IMR-90 (cell line): ENCODE data around the gene LDB2. TPM values are rescaled to one million over a fixed set of nuclear protein-coding genes. Genes with fewer than 3 reads are reported as not detected.

Experiments used
- ATAC-seq: fragments of 200-7000 bp; cut with Tn5 transposase; 2 replicates; pipeline ENCODE4 v1.9.1; 2020; ENCODE audit warnings: low read depth, mild to moderate bottlenecking, moderate library complexity
- BruUV-seq: library from RNA; stranded (reverse); fragments of 400-500 nt; replicated peaks from 2 replicates; lab custom pipeline; 2021; lab: Mats Ljungman, UMichigan
- CTCF ChIA-PET: fragments of 300-600 bp; formaldehyde crosslinking; extraction: SDS; loops from one replicate; lab custom pipeline; 2021; ENCODE audit warnings: antibody characterized with exemption; lab: Yijun Ruan, JAX
- POLR2A ChIA-PET: fragments of 300-600 bp; sonication (Branson Sonifier 250); formaldehyde crosslinking; loops from one replicate; lab custom pipeline; 2022; ENCODE audit warnings: antibody characterized with exemption; ENCODE audit not compliant: unreplicated experiment; lab: Charles Lee
- DNase-seq: peaks from one replicate; pipeline ENCODE4 v3.0.0; 2013
- H2AFZ ChIP-seq: replicated peaks from 2 replicates; pipeline ENCODE3; 2013; ENCODE audit warnings: low read length, mild to moderate bottlenecking; ENCODE audit not compliant: poor library complexity
- H2AK5ac ChIP-seq: 2 replicates; pipeline ENCODE4 v1.6.1; 2013; ENCODE audit warnings: low read depth, low read length, inconsistent platforms
- H2AK9ac ChIP-seq: replicated peaks from 2 replicates; pipeline ENCODE3; 2013; ENCODE audit warnings: mild to moderate bottlenecking, low read depth, low read length, moderate library complexity; ENCODE audit not compliant: poor library complexity
- H2BK120ac ChIP-seq: 2 replicates; pipeline ENCODE4 v1.6.1; 2013; ENCODE audit warnings: low read depth, low read length, inconsistent platforms
- H2BK15ac ChIP-seq: 3 replicates; pipeline ENCODE4 v1.6.1; 2013; ENCODE audit warnings: low read depth, low read length, inconsistent platforms
- H2BK20ac ChIP-seq: 2 replicates; pipeline ENCODE4 v1.6.1; 2013; ENCODE audit warnings: low read depth, mild to moderate bottlenecking, inconsistent platforms, low read length, moderate library complexity
- H2BK5ac ChIP-seq: 2 replicates; pipeline ENCODE4 v1.6.1; 2013; ENCODE audit warnings: mild to moderate bottlenecking, low read depth, low read length, inconsistent platforms; ENCODE audit not compliant: poor library complexity, severe bottlenecking
- H3K14ac ChIP-seq: replicated peaks from 2 replicates; pipeline ENCODE4 v1.6.1; 2013; ENCODE audit warnings: low read depth, low read length, inconsistent platforms
- H3K18ac ChIP-seq: 2 replicates; pipeline ENCODE4 v1.6.1; 2013; ENCODE audit warnings: low read depth, low read length, control low read depth
- H3K23ac ChIP-seq: 2 replicates; pipeline ENCODE4 v1.6.1; 2013; ENCODE audit warnings: low read depth, low read length, inconsistent platforms
- H3K27ac ChIP-seq: 2 replicates; pipeline ENCODE4 v1.5.1; 2013; ENCODE audit warnings: mild to moderate bottlenecking, control low read depth, low read length; ENCODE audit not compliant: insufficient read depth
- H3K27me3 ChIP-seq: 2 replicates; pipeline ENCODE4 v1.6.1; 2013; ENCODE audit warnings: low read length; ENCODE audit not compliant: control insufficient read depth, insufficient read depth
- H3K36me3 ChIP-seq: 2 replicates; pipeline ENCODE4 v1.6.1; 2013; ENCODE audit warnings: low read length, mixed read lengths; ENCODE audit not compliant: control insufficient read depth, insufficient read depth
- H3K4ac ChIP-seq: 2 replicates; pipeline ENCODE4 v1.6.1; 2013; ENCODE audit warnings: low read depth, low read length, inconsistent platforms
- H3K4me1 ChIP-seq: 2 replicates; pipeline ENCODE4 v1.6.1; 2013; ENCODE audit warnings: low read length, mixed read lengths; ENCODE audit not compliant: control insufficient read depth, insufficient read depth
- H3K4me2 ChIP-seq: 2 replicates; pipeline ENCODE4 v1.6.1; 2013; ENCODE audit warnings: low read depth, mild to moderate bottlenecking, control low read depth, low read length, moderate library complexity
- H3K4me3 ChIP-seq: 2 replicates; pipeline ENCODE4 v1.5.1; 2013; ENCODE audit warnings: low read depth, mild to moderate bottlenecking, control low read depth, low read length, moderate library complexity; ENCODE audit not compliant: insufficient read depth
- H3K56ac ChIP-seq: 2 replicates; pipeline ENCODE4 v1.6.1; 2013; ENCODE audit warnings: low read length, inconsistent platforms; ENCODE audit not compliant: insufficient read depth; ENCODE audit errors: extremely low read depth
- H3K79me1 ChIP-seq, 2 experiments: 2 replicates each; pipeline ENCODE4 v1.6.1; 2013; ENCODE audit warnings: low read length in 2 of 2, inconsistent platforms in 1 of 2, low read depth in 1 of 2
- H3K9ac ChIP-seq: 2 replicates; pipeline ENCODE4 v1.6.1; 2013; ENCODE audit warnings: low read depth, low read length, control low read depth
- H3K9me1 ChIP-seq: 2 replicates; pipeline ENCODE4 v1.6.1; 2013; ENCODE audit warnings: low read length, inconsistent platforms; ENCODE audit not compliant: insufficient read depth
- H3K9me3 ChIP-seq: 2 replicates; pipeline ENCODE4 v1.6.1; 2013; ENCODE audit warnings: low read length; ENCODE audit not compliant: control insufficient read depth, insufficient read depth
- H4K20me1 ChIP-seq: 2 replicates; pipeline ENCODE4 v1.6.1; 2013; ENCODE audit warnings: low read length, inconsistent platforms; ENCODE audit not compliant: insufficient read depth
- H4K5ac ChIP-seq: 2 replicates; pipeline ENCODE4 v1.6.1; 2013; ENCODE audit warnings: mild to moderate bottlenecking, low read depth, low read length, control low read depth
- H4K8ac ChIP-seq, 2 experiments: 2 replicates each; pipeline ENCODE4 v1.6.1; 2013; ENCODE audit warnings: low read depth in 2 of 2, low read length in 2 of 2, control low read depth in 1 of 2, inconsistent platforms in 1 of 2
- H4K91ac ChIP-seq: 2 replicates; pipeline ENCODE4 v1.6.1; 2013; ENCODE audit warnings: low read depth, low read length, inconsistent platforms; ENCODE audit not compliant: insufficient read depth
- BHLHE40 ChIP-seq: fragments of 150-350 bp; IDR thresholded peaks from 2 replicates; pipeline ENCODE4 v1.6.1; 2016; ENCODE audit warnings: mild to moderate bottlenecking, low read depth, low read length
- CEBPB ChIP-seq: IDR thresholded peaks from 2 replicates; pipeline ENCODE4 v1.6.1; 2012; ENCODE audit warnings: low read depth, low read length, improper control_type of control experiment
- CHD1 ChIP-seq: IDR thresholded peaks from 2 replicates; pipeline ENCODE4 v1.6.1; 2012; ENCODE audit warnings: low read depth, low read length, improper control_type of control experiment
- CTCF ChIP-seq: conservative IDR thresholded peaks from 2 replicates; pipeline ENCODE4 v1.5.1; 2012; ENCODE audit warnings: mild to moderate bottlenecking, low read depth, low read length, improper control_type of control experiment
- ELK1 ChIP-seq: fragments of 150-350 bp; IDR thresholded peaks from 2 replicates; pipeline ENCODE4 v1.6.1; 2016; ENCODE audit warnings: low read depth, mild to moderate bottlenecking, low read length, moderate library complexity, borderline replicate concordance
- FOS ChIP-seq: fragments of 150-350 bp; IDR thresholded peaks from 2 replicates; pipeline ENCODE4 v1.6.1; 2016; ENCODE audit warnings: low read depth, low read length
- MAFK ChIP-seq: IDR thresholded peaks from 2 replicates; pipeline ENCODE4 v1.6.1; 2012; ENCODE audit warnings: low read depth, low read length, improper control_type of control experiment
- MAZ ChIP-seq: IDR thresholded peaks from 2 replicates; pipeline ENCODE4 v1.6.1; 2012; ENCODE audit warnings: low read depth, mild to moderate bottlenecking, low read length, improper control_type of control experiment, moderate library complexity, borderline replicate concordance
- MXI1 ChIP-seq: IDR thresholded peaks from 2 replicates; pipeline ENCODE4 v1.6.1; 2012; ENCODE audit warnings: low read depth, mild to moderate bottlenecking, low read length, moderate library complexity, borderline replicate concordance
- NFE2L2 ChIP-seq: fragments of 150-350 bp; IDR thresholded peaks from 2 replicates; pipeline ENCODE4 v1.6.1; 2016; ENCODE audit warnings: low read depth, mild to moderate bottlenecking, low read length
- POLR2A ChIP-seq: IDR thresholded peaks from 2 replicates; pipeline ENCODE4 v1.6.1; 2012; ENCODE audit warnings: mild to moderate bottlenecking, low read depth, low read length
- RAD21 ChIP-seq: IDR thresholded peaks from 2 replicates; pipeline ENCODE4 v1.6.1; 2012; ENCODE audit warnings: low read length, improper control_type of control experiment
- RCOR1 ChIP-seq: IDR thresholded peaks from 2 replicates; pipeline ENCODE4 v1.6.1; 2012; ENCODE audit warnings: mild to moderate bottlenecking, low read length, improper control_type of control experiment; ENCODE audit not compliant: insufficient replicate concordance
- RFX5 ChIP-seq: IDR thresholded peaks from 2 replicates; pipeline ENCODE4 v1.8.0; 2012; ENCODE audit warnings: low read depth, mild to moderate bottlenecking, low read length, moderate library complexity
- SMC3 ChIP-seq: fragments of 150-350 bp; IDR thresholded peaks from 2 replicates; pipeline ENCODE4 v1.6.1; 2016; ENCODE audit warnings: low read depth, mild to moderate bottlenecking, antibody characterized with exemption, low read length, moderate library complexity
- USF2 ChIP-seq: fragments of 150-350 bp; IDR thresholded peaks from 2 replicates; pipeline ENCODE4 v1.6.1; 2017; ENCODE audit warnings: mild to moderate bottlenecking, antibody characterized with exemption, low read length, low read depth
- WGBS, 2 experiments: methylation state at CpG; one replicate each; pipeline versions ENCODE4 v1.1.5 to v1.1.7; 2013; ENCODE audit warnings: missing lambda C conversion rate in 2 of 2; ENCODE audit not compliant: insufficient read length in 1 of 2; ENCODE audit errors: extremely low coverage in 2 of 2; 5-methylcytosine and 5-hydroxymethylcytosine counted together
- dilution Hi-C: fragments of 300-500 bp; cut with HindIII; formaldehyde crosslinking; loops from one replicate; pipeline ENCODE4 v1.14.3; 2018; ENCODE audit warnings: low sequenced_read_pairs; ENCODE audit not compliant: unreplicated experiment
- in situ Hi-C: fragments of 300-500 bp; cut with MboI; formaldehyde crosslinking; loops from 3 replicates; pipeline ENCODE4 v1.14.3; 2019; ENCODE audit warnings: low sequenced_read_pairs, inconsistent platforms, mixed read lengths
- intact Hi-C: fragments of 100-400 bp; cut with micrococcal nuclease; formaldehyde crosslinking; loops from 2 replicates; pipeline ENCODE4 v1.10.0; 2022
- polyA plus RNA-seq, 3 experiments: library from polyadenylated mRNA; depleted of rRNA; stranded (reverse); fragments of >200 nt; gene quantifications; 2 replicates each; pipeline ENCODE4 v1.2.3, GENCODE V29; 2012; ENCODE audit warnings: low replicate concordance in 1 of 3
- total RNA-seq: library from RNA; depleted of rRNA; stranded (reverse); fragments of >200 nt; gene quantifications from 2 replicates; pipeline ENCODE4 v1.2.3, GENCODE V29; 2012

LDB2 gene
- total and polyA plus RNA-seq, 2 of the 4 experiments (the other 2 are of a cell fraction): 67.9 to 116 TPM

- Histone ChIP-seq H3K9me3 (no peaks in the 10 kb centered on the region), H2AFZ (no peak overlapping the region), H4K8ac (no peak overlapping the region), H3K56ac (no peak overlapping the region), H3K27ac (no peak overlapping the region), H3K36me3 (peaks cover 4% of the 10 kb centered on the region; the same call in 1 of the 2 replicates), H4K5ac (no peak overlapping the region), H3K4me3 (no peak overlapping the region), H4K91ac (no peak overlapping the region), H2BK5ac (no peak overlapping the region), H3K9ac (no peak overlapping the region), H4K20me1 (no peaks in the 10 kb centered on the region), H2BK120ac (no peak overlapping the region), H2BK20ac (no peak overlapping the region), H3K79me1 (peaks cover 12 to 24% of the 10 kb centered on the region in 2 experiments; a peak in 3 of 4 replicates), H2AK5ac (no peak overlapping the region), H3K27me3 (no peaks in the 10 kb centered on the region), H3K14ac (no peak overlapping the region), H3K4me1 (peaks cover 1% of the 10 kb centered on the region; the same call in 1 of the 2 replicates), H3K4me2 (no peak overlapping the region), H3K9me1 (no peaks in the 10 kb centered on the region), H3K18ac (no peak overlapping the region), H3K23ac (no peak overlapping the region), H3K4ac (no peak overlapping the region), H2BK15ac (no peak overlapping the region), H2AK9ac (no peak overlapping the region)
- ChIA-PET CTCF (interaction anchor here (0.5 kb wide), 1 partner anchor 229 kb away, joined by 3 read pairs; no protein-coding TSS in a partner anchor), POLR2A (no interaction called here)
- ATAC-seq: no peak
- dilution Hi-C loops: no loop called here
- DNase-seq: no peak
- WGBS, 2 experiments: 93% methylated on average over 2 of the region's 3 CpGs; no CpG with 5 or more reads in 1 of the 2 experiments
- intact Hi-C loops: loop anchor here (10.0 kb wide), 3 partner anchors 265 to 595 kb away; no protein-coding TSS in a partner anchor
- no TSS peak for BruUV-seq
- in situ Hi-C loops: no loop called here
- TF ChIP-seq CHD1: no peak
- TF ChIP-seq RAD21: no peak
- no peak for TF ChIP-seq CEBPB
- no peak for TF ChIP-seq MAFK
- TF ChIP-seq RFX5: no peak
- no peak for TF ChIP-seq FOS
- no peak for TF ChIP-seq SMC3
- TF ChIP-seq ELK1: no peak
- no peak for TF ChIP-seq BHLHE40
- no peak for TF ChIP-seq NFE2L2
- no peak for TF ChIP-seq MAZ
- no peak for TF ChIP-seq MXI1
- no peak for TF ChIP-seq RCOR1
- TF ChIP-seq USF2: no peak
- no peak for TF ChIP-seq POLR2A
- TF ChIP-seq CTCF: no peak
Measured at GRCh38 chr4:16889945-16890344, 8.5 kb downstream of the LDB2 start.
